Jurkat, Clone E6-1 (cell line): ENCODE measurements around the gene BZW1.
A peak's percentile ranks its signal among the peaks of the same experiment; 100 is the strongest.
"Not testable (repeated sequence)": the region's sequence is repeated elsewhere in the genome, so short reads cannot be mapped to it uniquely, and the experiment has no call there.

Experiments used
- DNase-seq: peaks from one replicate; pipeline ENCODE4 v3.0.0-alpha.2; 2011; ENCODE audit warnings: low read depth, low spot score
- H3K4me3 ChIP-seq: 2 replicates; pipeline ENCODE4 v1.5.1; 2011; ENCODE audit warnings: mild to moderate bottlenecking, low read length, control low read depth, moderate library complexity

Gene BZW1

DNA sequence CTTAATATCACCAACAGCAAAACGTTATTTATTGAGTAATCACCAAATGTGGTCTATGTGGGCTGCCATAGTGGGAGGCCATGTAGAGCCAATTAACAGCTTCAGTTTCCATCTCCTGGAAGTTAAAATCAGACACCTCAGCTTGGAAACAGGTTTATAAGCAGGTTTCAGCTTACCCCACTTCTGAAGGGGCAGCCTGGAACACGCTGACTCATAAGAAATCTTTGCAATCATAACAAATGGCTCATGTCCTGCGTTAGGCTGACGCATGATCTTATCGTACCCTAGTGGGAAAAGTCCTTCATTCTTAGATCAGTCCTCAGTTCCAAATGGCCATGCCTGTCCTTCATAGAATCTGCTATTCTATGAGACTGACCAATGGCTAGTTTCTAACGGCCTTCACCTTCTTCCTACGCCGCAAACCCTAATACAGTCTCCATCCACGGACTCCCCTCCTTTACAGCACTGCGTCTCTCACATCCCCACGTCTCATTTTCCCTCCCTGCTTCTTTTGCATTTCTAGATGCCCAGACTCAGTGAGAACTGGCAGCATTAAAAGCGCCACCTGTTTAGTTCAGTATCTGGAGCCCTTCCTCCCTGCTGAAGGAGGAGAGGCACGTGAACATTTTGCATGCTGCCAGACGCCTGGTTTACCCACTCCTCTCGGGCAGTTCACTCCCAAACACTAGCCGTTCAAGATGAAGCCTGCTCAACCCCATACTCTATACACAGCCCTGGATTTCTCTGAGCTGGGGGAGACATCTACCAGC lies 24.2 kb upstream of the BZW1 start:
- no peak overlapping the region for H3K4me3 ChIP-seq
- DNase-seq = no peak

DNA sequence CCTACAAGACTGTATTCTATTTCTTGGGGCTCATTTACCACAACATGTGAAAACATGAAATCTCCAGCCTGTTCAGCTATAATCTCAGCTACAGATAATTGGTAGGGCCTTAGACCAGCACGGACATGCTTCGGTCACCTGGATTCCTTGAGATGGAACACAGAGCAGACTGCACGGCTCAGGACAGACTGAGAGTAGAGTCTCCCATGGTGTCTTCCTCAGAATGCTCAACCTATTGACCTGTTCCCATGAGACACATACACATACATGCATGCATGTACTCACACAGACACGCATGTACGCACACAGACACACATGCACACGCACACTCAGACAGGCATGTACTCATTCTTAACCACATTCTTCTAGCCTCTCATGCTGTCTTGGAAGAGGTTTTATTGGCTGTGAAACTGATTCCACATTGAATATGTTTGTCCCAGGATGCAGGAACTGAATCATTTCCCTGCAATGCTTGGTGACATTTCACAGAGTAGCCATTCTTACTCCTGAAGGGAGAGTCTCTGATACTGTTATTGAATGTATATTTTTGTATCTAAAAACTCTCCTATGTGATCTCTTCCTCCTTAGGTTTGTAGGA lies 23.5 kb upstream of the BZW1 start:
- no peak for DNase-seq
- no peak overlapping the region for H3K4me3 ChIP-seq

DNA sequence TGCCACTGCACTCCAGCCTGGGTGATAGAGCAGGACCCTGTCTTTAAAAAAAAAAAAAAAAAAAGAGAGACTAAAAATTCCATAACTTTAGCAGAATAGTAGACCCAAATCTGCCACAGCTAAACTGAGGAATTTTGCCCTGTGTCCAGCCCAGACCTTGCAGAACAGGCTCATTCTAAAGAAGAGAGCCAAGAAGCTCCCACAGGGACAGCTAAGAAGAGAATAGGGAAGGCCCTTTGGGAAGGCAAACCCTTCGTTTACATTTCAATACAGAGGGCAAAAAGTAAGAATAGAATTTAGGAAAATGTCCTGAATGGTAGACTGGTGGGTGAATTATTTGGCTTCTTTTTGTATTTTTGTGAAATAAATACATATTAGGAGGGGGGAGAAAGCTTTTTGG lies 21.5 kb upstream of the BZW1 start:
- H3K4me3 ChIP-seq = no peak overlapping the region
- no peak for DNase-seq

DNA sequence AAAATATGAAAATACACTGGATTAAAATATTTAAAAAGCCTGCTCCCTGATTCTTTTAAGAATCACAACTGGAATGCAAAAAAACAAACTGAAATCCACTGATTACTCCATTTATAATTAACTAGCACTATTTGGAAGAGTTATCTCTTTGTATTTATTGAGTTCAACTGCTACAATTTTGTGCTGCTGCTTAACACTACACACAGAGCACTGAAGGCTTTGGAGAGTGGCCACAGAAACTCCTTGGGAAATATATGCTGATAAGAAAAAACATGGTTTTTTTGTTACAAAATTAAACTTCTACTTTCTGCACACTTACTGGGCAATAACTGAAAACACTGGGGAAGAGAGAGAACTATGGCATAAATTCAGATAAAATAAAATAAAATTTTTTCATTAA lies 19.8 kb upstream of the BZW1 start:
- DNase-seq = no peak
- no peak overlapping the region for H3K4me3 ChIP-seq

DNA sequence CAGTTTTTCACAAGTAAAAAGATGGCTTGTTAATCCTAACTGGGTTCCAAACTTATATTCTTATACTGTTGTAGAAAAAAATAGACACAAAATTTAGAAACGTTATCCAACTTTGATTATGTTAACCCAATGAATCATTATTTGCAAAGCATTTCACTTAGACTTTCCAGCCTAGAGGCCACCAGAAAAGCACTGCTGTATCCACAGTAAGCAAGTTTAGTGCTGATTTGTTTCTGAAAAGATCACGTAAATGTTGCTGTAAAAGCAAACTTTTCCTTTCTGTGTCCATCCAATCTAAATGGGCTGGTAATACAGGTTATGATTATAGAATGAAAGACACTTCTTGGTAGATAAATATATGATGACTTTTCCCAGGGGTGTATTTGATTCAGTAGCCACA lies 17.6 kb upstream of the BZW1 start:
- no peak overlapping the region for H3K4me3 ChIP-seq
- DNase-seq = no peak

DNA sequence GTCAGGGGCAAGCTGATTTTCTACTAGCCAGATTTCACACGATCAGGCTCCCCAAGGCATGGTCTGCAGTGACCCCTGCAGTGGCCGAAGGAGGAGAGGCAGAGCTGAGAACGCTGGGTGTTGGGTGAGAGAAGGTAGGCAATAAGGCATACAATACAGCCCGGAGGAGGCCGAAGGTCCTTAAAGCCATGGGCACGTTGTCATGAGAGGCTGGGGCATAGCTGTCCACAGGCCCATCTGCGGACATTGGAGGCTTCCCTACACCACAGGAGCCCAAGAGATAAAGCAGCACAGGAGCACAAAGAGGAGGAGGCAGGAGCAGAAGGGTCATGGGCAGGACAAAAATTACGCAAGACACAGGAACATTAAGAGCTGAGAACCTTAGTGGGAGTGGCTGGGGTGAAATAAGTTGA lies 16.7 kb upstream of the BZW1 start:
- H3K4me3 ChIP-seq = no peak overlapping the region
- DNase-seq = no peak

DNA sequence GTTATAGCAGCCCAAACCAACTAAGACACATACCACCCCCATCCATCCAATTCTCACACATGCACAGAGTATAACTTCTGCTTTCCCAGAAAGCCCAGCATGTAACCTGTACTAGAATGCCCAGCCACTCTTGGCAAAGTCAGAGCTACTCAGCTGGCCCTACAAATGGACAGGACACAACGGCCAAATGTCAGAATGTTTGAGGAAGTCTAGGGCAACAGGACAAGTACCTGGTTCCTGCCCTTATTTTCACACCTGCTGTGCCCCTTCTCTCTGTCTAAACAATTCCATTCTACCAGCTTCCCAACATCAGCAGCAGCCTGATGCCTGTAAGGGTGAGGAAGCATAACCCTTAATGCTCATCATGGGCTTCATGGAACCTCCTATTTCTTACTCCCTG lies 15.1 kb upstream of the BZW1 start:
- DNase-seq = no peak
- no peak overlapping the region for H3K4me3 ChIP-seq

DNA sequence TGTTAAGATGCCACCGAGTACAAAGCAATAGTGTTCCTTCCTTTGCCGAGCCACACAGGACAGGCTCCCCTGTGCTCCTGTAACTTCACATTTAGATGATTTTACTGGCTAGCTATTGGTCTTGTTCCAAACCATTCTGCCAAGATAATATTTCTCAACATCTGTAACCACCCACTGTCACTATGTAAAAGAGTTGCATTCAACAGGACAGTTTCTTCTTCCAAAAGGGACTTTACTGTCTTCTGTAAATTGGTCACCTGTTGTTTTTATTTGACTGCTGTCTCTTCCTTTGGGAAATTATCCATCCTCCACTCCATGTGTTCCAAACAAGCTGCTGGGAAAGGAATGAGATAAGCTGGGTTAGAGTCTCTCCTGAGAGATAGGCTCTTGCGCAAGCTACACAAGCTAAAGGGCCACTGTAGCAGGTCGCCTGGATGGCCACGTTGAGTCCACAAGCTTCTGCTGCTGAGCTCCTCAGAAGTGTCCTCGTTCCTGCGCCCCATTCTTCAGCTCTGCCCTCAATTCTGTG lies 14.4 kb upstream of the BZW1 start:
- no peak overlapping the region for H3K4me3 ChIP-seq
- no peak for DNase-seq

DNA sequence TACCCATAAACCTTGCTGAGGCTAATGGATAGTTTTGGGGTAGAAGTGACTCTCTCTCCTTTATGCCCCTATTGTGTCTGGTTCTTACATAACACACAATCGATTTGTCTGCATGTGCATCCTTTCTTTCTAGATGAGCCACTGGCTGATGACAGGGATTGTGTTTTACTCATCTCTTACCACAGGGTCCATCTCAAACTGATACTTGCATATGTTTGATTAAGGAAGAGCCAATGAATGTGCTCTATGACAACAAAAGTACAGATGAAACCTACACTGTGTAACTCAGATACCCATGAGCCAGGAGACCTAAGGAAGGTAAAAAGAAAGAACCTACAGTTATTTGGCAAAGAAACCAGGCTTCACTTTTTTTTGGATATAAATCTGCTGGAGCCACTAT lies 13.2 kb upstream of the BZW1 start:
- H3K4me3 ChIP-seq = no peak overlapping the region
- DNase-seq = no peak

DNA sequence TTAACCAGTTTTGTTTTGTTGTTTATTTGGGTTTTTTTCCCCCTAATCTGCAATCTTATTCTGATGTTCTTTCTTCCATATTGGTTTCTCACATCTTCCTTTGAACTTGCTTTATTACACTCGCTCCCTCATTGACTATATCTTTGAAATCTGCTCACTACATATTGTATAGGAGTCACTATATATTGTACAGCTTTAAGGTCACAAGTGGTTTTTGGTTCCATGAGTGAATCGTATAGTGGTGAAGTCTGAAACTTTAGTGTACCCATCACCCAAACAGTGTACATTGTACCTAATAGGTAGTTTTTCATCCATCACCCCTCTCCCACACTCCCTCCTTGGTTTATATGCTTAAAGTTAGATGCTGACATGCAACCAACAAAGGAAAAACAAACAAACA lies 11.3 kb upstream of the BZW1 start:
- H3K4me3 ChIP-seq = no peak overlapping the region

DNA sequence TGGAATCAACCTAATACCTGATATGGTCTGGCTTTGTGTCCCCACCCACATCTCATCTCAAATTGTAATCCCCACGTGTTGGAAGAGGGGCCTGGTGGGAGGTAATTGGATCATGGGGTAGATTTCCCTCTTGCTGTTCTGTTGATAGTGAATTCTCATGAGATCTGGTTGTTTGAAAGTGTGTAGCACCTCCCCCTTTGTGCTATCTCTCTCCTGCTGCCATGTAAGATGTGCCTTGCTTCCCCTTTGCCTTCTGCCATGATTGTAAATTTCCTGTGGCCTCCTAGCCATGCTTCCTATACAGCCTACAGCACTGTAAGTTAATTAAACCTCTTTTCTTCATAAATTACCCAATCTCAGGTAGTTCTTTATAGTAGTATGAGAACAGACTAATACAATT lies 10.3 kb upstream of the BZW1 start:
- DNase-seq, H3K4me3 ChIP-seq: not testable (repeated sequence)

More for the DNA sequence above, 11.3 kb upstream of the BZW1 start:
- no peak for DNase-seq

DNA sequence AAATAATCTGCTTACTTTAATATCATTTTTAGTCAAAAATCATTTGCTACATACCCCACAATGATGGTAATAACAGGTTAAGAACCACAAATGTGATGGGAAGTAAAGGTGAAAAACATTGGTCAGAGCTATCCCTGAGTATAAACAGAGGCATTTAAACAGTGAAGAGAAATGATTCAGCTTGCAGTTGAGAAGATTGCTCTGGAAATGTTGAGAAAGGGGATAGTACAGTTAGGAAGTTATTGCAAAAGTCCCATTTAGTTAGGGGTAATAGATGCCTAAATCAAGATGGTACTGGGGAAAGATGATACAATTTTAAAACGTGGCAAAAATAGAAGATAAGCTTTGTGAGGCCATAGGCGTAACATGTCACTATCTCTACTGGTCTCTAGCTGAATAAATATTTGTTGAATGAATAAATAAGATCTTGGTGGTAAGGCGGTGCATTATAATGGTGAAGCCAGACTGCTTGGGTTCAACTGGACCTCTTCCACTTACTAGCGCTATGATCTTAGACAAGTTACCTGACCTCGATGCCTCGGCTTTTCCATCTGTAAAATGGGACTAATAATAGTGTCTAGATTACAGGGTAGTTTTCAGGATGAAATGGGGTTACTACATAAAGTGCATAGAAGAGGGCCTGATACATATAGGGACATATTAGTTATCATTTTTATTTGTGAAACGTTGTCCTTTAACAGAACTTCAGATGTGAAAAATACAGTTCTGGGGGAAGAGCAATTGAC lies 2.0 kb upstream of the BZW1 start:
- no peak overlapping the region for H3K4me3 ChIP-seq
- no peak for DNase-seq

DNA sequence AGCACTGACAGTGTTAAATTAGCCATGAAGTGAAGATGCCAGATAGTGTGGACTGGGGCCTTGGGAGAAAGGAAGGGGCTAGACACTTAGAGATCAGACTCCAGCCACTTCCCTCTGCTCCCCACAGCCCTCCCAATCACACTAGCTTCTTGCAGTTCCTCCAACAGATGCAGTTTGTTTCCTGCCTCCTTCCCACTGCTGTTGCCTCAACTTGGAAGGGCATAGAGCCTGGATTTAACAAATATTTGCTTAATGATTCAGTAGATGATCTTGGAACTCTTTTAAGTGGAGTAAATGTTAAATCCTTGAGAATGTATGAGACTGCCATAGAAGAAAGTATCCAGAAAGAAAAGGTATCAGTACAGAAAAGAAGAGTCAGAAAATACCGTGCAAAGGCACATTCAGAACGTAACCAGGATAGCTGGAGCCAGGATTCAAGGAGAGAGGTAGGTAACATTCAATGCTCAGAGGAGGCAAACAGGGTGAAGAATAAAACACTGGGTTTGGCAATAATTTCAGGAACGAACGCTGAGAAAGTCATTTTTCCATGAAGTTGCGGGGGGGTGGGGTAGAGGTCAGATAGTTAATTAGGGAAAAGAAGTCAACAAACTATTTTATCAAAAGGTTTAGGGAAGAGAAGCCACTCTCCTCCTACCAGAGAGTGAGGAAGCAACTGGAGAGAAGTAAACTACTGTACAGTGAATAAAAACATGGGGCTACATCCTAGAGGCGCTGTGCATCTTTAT lies 1.3 kb upstream of the BZW1 start:
- peak overlapping the region; percentile 48; the same call in 1 of the 2 replicates for H3K4me3 ChIP-seq
- no peak for DNase-seq

DNA sequence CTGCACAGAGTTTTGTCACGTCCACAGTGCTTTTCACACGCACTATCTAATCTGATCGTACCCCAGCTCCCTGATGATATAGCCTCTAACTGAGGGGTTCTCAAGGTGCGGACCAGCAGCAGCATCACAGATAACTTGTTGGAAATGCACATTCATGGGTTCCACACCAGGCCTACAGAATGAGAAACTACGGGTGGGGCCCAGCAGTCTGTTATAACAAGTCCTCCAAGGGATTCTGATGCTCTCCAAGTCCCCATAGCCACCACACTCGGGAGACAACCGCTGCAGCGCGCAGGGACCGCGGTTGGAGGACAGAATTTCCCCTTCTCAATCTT lies 745 bp upstream of the BZW1 start:
- DNase-seq = no peak
- peak overlapping the region; percentile 48 for H3K4me3 ChIP-seq

DNA sequence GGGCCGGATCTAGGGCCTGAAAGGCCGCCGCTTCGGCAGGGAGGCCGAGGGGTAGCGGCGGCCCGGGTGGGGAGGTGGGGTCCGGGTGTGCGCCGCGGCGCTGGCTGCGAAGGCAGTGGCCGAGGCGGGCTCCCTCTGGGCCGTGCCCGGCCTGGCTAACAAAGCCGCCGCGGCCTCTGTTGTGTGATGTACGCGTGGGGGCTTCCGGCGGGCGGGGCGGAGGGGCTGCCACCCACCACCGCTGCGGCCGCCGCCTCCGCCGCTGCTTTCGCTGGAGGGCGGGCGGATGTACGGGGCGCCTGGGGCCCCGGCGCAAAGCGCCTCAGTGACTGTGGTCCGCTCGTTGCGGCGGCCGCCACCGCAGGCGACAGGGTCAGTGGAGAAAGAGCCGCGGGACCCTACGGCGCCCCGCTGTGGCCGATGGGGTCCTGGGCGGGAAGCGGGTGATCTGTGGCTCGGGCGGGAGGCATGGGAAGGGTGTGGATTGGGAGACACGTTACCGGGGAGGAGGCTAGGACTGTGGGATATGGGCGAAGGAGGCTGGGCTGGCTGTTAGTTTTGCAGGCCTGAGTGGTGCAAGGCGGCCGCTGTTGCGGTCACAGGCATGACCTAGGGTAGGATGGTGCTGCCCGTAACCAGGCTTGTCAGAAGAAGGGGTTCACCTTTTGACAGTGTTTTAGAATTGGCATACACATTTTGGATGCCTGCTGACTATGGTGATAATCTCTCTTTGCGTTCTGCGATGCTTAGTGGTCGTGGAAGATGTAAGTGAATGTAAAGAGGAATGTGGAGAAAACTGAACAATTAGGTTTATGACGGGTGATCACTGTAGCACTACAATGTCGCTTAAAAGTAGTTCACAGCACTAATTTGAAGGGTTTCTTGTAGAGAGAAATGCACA lies 662 bp downstream of the BZW1 start:
- DNase-seq = no peak
- peak overlapping the region; percentile 94 for H3K4me3 ChIP-seq

DNA sequence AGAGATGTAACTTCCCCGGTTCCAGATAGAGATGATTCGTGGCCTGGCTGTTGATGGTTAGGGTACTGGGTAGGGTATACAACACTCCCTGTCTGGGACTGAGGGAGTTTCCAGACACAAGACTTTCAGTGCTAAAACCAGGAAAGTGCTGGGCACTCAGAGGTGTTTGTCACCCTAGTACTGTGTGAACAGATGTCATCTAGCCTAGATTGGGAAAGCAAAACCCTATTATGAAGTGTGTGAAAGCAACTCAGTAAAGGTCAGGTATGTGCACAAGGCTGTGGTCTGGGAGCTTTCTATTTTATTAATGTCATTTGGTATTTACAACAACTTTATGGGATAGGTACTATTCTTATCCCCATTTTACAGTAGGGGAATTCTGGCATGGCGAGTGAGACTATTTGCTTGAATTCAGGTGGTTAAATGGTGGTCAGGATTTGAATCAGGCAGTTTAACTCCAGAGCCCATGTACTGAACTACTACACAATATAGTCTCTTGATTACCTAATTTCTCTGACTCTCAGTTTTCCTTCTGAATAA lies 2.6 kb downstream of the BZW1 start:
- no peak for DNase-seq

DNA sequence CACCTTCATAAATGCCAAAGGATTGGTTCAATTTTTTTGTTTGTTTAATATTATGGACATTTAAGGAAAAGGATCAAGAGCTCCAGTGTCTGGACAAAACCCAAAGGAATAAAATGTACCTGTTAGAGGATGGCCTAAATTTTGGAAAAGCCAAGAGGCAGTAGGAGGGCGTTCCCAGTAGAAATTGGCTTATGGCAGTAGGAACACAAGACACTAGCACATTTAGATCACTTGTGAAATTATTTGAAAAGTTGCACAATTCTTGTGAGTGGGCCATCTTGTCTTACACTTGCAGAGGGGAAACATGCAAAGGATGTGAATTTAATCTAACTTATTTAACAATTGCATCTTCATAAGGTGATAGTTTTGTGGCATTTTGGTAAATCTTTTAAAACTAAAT lies 3.2 kb downstream of the BZW1 start:
- no peak for DNase-seq
- H3K4me3 ChIP-seq = no peak overlapping the region

More for the DNA sequence above, 2.6 kb downstream of the BZW1 start:
- no peak overlapping the region for H3K4me3 ChIP-seq

DNA sequence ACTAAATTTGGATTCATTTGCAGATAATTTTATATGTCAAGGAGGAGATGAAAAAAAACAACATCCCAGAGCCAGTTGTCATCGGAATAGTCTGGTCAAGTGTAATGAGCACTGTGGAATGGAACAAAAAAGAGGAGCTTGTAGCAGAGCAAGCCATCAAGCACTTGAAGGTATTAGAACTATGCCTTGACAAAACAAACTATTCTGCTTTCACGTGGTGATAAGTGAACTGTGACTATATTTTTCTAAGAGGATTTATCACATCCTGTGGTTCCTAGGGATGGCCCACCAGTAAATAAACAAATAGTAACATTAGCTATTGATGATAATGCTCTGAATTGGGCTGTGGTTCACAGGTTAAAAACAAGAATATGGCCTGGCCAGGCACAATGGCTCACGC lies 7.0 kb downstream of the BZW1 start:
- DNase-seq, H3K4me3 ChIP-seq: not testable (repeated sequence)
